CD4-positive, alpha-beta T cell treated with Interleukin-2 at 100 ng/mL for 4 hours (primary cell): Measurements from ENCODE around the gene C12orf76.
A peak's percentile ranks its signal among the peaks of the same experiment; 100 is the strongest.
"Not testable (repeated sequence)": the region's sequence is repeated elsewhere in the genome, so short reads cannot be mapped to it uniquely, and the experiment has no call there.

ENCODE experiments used
- DNase-seq: peaks from one replicate; pipeline ENCODE4 v3.0.0-alpha.2; 2020; ENCODE audit warnings: low spot score

C12orf76 gene

GRCh38 chr12:110048242-110049027, at the start of gene C12orf76:
TSS of gene C12orf76 (minus strand) at chr12:110048522. CDS start at chr12:110048495, 27 bp downstream.
- DNase-seq, result peak; percentile 95

GRCh38 chr12:110093631-110094311, 45.4 kb upstream of the C12orf76 start:
- DNase-seq, result no peak

GRCh38 chr12:110091136-110091711, 42.9 kb upstream of the C12orf76 start:
- no peak for DNase-seq

GRCh38 chr12:110090266-110091135, 42.2 kb upstream of the C12orf76 start:
- no peak for DNase-seq

GRCh38 chr12:110088936-110089335, 40.6 kb upstream of the C12orf76 start:
- DNase-seq, result no peak

- not testable (repeated sequence) for DNase-seq
Measured at GRCh38 chr12:110088216-110088615, 39.9 kb upstream of the C12orf76 start.

- no peak for DNase-seq
Measured at GRCh38 chr12:110084314-110085015, 36.1 kb upstream of the C12orf76 start.

GRCh38 chr12:110080410-110080809, 32.1 kb upstream of the C12orf76 start:
- no peak for DNase-seq

- DNase-seq, result peak; percentile 83
Measured at GRCh38 chr12:110079477-110080400, 31.4 kb upstream of the C12orf76 start.

GRCh38 chr12:110077800-110078199, 29.5 kb upstream of the C12orf76 start:
- no peak for DNase-seq

GRCh38 chr12:110075880-110076279, 27.6 kb upstream of the C12orf76 start:
- no peak for DNase-seq

GRCh38 chr12:110074089-110074488, 25.8 kb upstream of the C12orf76 start:
- DNase-seq, result no peak

GRCh38 chr12:110073049-110073831, 24.9 kb upstream of the C12orf76 start:
- peak; percentile 11 for DNase-seq

GRCh38 chr12:110072636-110073035, 24.3 kb upstream of the C12orf76 start:
- DNase-seq, result not testable (repeated sequence)

GRCh38 chr12:110071967-110072366, 23.6 kb upstream of the C12orf76 start:
- no peak for DNase-seq

GRCh38 chr12:110071504-110071903, 23.2 kb upstream of the C12orf76 start:
- DNase-seq, result no peak

- DNase-seq, result no peak
Measured at GRCh38 chr12:110068654-110069053, 20.3 kb upstream of the C12orf76 start.

- DNase-seq, result not testable (repeated sequence)
Measured at GRCh38 chr12:110068115-110068514, 19.8 kb upstream of the C12orf76 start.

GRCh38 chr12:110067531-110067930, 19.2 kb upstream of the C12orf76 start:
- DNase-seq, result no peak
